Activated CD4-positive, alpha-beta memory T cell treated with anti-CD3 and anti-CD28 coated beads for 36 hours (primary cell): ENCODE data around the gene FBXW12. TPM values are rescaled to one million over a fixed set of nuclear protein-coding genes. Genes with fewer than 3 reads are reported as not detected.

ENCODE experiments used
- CTCF ChIA-PET: fragments of 350-600 bp; sonication (Branson Sonifier 250); formaldehyde crosslinking; loops from one replicate; lab custom pipeline; 2021; ENCODE audit warnings: antibody characterized with exemption, inconsistent platforms; lab: Charles Lee
- POLR2A ChIA-PET: fragments of 350-600 bp; sonication (Branson Sonifier 250); formaldehyde crosslinking; loops from one replicate; lab custom pipeline; 2021; ENCODE audit warnings: antibody characterized with exemption; lab: Charles Lee
- DNase-seq: peaks from one replicate; pipeline ENCODE4 v3.0.0-alpha.2; 2020
- H3K27ac Mint-ChIP-seq: one replicate; pipeline ENCODE4 v1.8.0; 2021; ENCODE audit warnings: mixed read lengths
- H3K27me3 Mint-ChIP-seq: one replicate; pipeline ENCODE4 v1.8.0; 2021; ENCODE audit warnings: mixed read lengths
- H3K36me3 Mint-ChIP-seq: one replicate; pipeline ENCODE4 v1.8.0; 2021; ENCODE audit warnings: mixed read lengths
- H3K4me1 Mint-ChIP-seq: one replicate; pipeline ENCODE4 v1.8.0; 2021; ENCODE audit warnings: low read depth, mixed read lengths
- H3K4me3 Mint-ChIP-seq: one replicate; pipeline ENCODE4 v1.8.0; 2021; ENCODE audit warnings: mild to moderate bottlenecking, mixed read lengths
- H3K9me3 Mint-ChIP-seq: one replicate; pipeline ENCODE4 v1.8.0; 2021; ENCODE audit warnings: mixed read lengths
- intact Hi-C: fragments of 100-400 bp; cut with micrococcal nuclease; formaldehyde crosslinking; loops from one replicate; pipeline ENCODE4 v1.15.1; 2023
- total RNA-seq, 2 experiments: library from RNA; stranded (reverse); gene quantifications; one replicate each; pipeline ENCODE4 v1.2.3, GENCODE V29; 2021

Gene FBXW12
- total RNA-seq, 2 experiments from 2014 or later: not detected

GRCh38 chr3:48426944-48427629 lies 55.1 kb downstream of the FBXW12 start:
- Mint-ChIP-seq H3K27ac (no peak overlapping the region), H3K9me3 (no peaks in the 10 kb centered on the region), H3K4me3 (no peak overlapping the region), H3K36me3 (peaks cover 4% of the 10 kb centered on the region), H3K27me3 (no peaks in the 10 kb centered on the region), H3K4me1 (peaks cover 2% of the 10 kb centered on the region)
- intact Hi-C loops: no loop called here
- ChIA-PET CTCF (interaction anchor here (9.5 kb wide), 1 partner anchor 8 kb away, joined by 60 read pairs; no protein-coding TSS in a partner anchor), POLR2A (no interaction called here)
- DNase-seq: no peak

- DNase-seq: no peak
- no peaks in the 10 kb centered on the region for H3K27me3 Mint-ChIP-seq
- H3K36me3 Mint-ChIP-seq: peaks cover 4% of the 10 kb centered on the region
- peaks cover 2% of the 10 kb centered on the region for H3K4me1 Mint-ChIP-seq
- intact Hi-C loops: no loop called here
- ChIA-PET POLR2A (no interaction called here), CTCF (interaction anchor here (9.5 kb wide), 1 partner anchor 8 kb away, joined by 60 read pairs; no protein-coding TSS in a partner anchor)
- H3K9me3 Mint-ChIP-seq: no peaks in the 10 kb centered on the region
- H3K4me3 Mint-ChIP-seq: peak overlapping the region; percentile 28
- no peak overlapping the region for H3K27ac Mint-ChIP-seq
Measured at GRCh38 chr3:48427630-48427962, 55.6 kb downstream of the FBXW12 start.

DNA sequence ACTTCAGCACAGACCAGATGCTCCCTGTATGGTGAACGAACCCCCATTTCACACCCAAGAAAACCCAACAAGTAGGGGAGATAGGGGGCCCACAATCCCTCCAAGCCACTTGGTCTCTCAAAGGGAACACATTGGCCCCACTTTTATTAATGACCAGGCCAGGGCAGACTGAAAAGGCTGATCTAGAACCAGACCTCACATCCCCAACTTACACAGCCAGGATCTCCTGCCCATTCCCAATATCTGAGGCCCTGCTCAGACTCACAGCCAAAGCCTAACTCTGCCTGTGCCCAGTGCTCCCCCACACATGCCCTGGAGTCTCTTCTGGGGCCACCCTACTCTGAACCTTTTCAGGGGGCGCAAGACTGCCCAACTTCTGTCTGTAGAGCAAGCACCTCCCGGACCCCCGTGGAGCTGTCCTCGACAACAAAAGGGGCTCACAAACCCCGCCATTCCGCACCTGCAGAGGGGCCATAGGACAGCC lies 56.1 kb downstream of the FBXW12 start:
- Mint-ChIP-seq H3K4me1 (peaks cover 2% of the 10 kb centered on the region), H3K36me3 (peaks cover 4% of the 10 kb centered on the region), H3K9me3 (no peaks in the 10 kb centered on the region), H3K27ac (no peak overlapping the region), H3K27me3 (no peaks in the 10 kb centered on the region), H3K4me3 (peak overlapping the region; percentile 28)
- POLR2A ChIA-PET: interaction anchor here (1.0 kb wide), 2 partner anchors 11 to 46 kb away, joined by 3 read pairs; partner anchors contain the start of gene CCDC51
- DNase-seq: no peak
- CTCF ChIA-PET: interaction anchor here (1.0 kb wide), 1 partner anchor 27 kb away, joined by 3 read pairs; no protein-coding TSS in a partner anchor
- intact Hi-C loops: no loop called here

- Mint-ChIP-seq H3K4me3 (peak overlapping the region; percentile 38), H3K4me1 (peaks cover 2% of the 10 kb centered on the region), H3K27ac (no peak overlapping the region), H3K9me3 (no peaks in the 10 kb centered on the region), H3K27me3 (no peaks in the 10 kb centered on the region), H3K36me3 (peaks cover 4% of the 10 kb centered on the region)
- DNase-seq: no peak
- ChIA-PET CTCF (interaction anchor here (1.0 to 2.4 kb wide), 2 partner anchors 27 to 28 kb away, joined by 3 to 11 read pairs; no protein-coding TSS in a partner anchor), POLR2A (interaction anchor here (1.0 kb wide), 2 partner anchors 11 to 45 kb away, joined by 3 read pairs; partner anchors contain the start of gene CCDC51)
- intact Hi-C loops: no loop called here
Measured at GRCh38 chr3:48428572-48429316, 56.7 kb downstream of the FBXW12 start.

DNA sequence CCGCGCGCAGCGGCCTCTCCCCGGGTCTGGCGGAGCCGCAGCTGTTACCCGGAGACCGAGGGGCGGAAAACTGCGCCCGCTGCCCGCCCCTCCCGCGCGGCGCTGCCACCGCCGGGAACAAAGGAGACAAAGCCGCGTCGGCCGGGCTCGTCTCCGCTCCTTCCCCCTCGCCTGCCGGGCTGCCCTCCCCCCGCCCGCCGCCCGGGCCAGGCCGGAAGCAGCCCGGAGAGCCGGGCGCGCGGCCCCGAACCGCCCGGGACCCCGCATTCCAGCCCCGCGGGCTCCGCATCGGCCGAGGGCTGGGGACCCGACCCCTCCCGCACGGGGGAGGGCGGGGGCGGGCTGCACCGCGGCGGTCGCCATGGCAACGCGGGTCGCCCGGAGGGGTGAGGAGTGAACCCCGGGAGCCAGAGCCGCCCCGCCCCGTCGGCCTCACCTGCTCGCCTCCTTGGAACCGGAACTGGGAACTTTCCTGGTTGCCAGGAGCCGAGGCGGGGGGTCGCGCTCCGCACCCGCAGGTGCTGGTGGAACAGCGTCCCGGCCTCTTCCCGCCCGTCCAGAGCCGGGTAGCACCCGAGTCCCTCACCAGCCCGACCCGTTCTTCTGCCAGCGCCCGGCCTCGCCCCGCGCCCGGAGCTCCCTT lies 57.4 kb downstream of the FBXW12 start:
- DNase-seq: peak; percentile 61
- intact Hi-C loops: no loop called here
- H3K4me3 Mint-ChIP-seq: peak overlapping the region; percentile 69
- ChIA-PET CTCF (interaction anchor here (2.4 kb wide), 1 partner anchor 28 kb away, joined by 11 read pairs; no protein-coding TSS in a partner anchor), POLR2A (interaction anchor here (1.0 kb wide), 2 partner anchors 10 to 44 kb away, joined by 3 read pairs; partner anchors contain the start of gene CCDC51)
- H3K4me1 Mint-ChIP-seq: peaks cover 4% of the 10 kb centered on the region
- H3K36me3 Mint-ChIP-seq: peaks cover 4% of the 10 kb centered on the region
- no peaks in the 10 kb centered on the region for H3K27me3 Mint-ChIP-seq
- no peaks in the 10 kb centered on the region for H3K9me3 Mint-ChIP-seq
- no peak overlapping the region for H3K27ac Mint-ChIP-seq

DNA sequence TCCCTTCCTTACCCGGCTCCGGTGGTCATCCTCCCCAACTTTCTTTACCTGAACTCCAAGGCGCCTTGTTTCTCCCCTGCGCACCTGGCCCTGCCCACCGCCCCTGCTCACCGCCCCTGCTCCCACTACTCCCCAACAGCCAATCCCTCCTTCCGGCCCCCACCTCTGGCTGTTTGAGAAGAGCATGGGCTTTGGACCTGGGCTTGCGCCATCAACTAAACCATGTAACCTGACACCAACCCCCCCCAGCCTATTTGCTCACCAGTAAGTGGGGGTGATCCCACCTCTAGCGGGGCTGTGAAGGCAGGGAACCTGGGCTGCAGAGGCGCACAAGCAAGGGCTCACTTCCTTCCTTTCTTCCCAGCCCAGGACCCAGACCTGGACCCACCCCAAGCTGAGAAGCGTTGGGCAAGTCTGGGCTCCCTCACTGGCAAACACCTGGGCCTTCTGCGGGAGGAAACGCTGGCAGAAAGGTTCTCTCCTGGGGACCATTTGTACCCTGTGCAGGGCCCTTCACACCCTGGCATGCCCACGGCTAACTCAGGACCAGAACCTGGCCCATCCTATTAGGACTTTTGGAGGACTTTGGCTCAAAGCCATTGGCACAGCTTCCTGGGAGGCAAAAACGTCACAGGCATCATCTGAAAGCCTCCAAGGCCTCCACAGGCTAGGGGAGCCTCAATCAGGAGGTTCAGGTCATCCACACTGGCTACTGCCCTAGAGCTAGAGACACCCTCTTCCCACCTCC lies 58.1 kb downstream of the FBXW12 start, which contains the start of gene PLXNB1:
PLXNB1 (minus strand) TSS at position 127 of the 748 bp plus-strand sequence. CDS start 5,475 bp downstream, outside the sequence.
- peak; percentile 20 for DNase-seq
- Mint-ChIP-seq H3K9me3 (no peaks in the 10 kb centered on the region), H3K4me3 (peak within 1 kb of the TSS; percentile 69), H3K4me1 (peaks cover 5% of the 10 kb centered on the region), H3K27ac (no peak within 1 kb of the TSS), H3K27me3 (no peaks in the 10 kb centered on the region), H3K36me3 (peaks cover 4% of the 10 kb centered on the region)
- ChIA-PET CTCF (interaction anchor here (1.2 to 2.4 kb wide), 2 partner anchors 29 to 119 kb away, joined by 4 to 11 read pairs; no protein-coding TSS in a partner anchor), POLR2A (interaction anchor here (1.0 kb wide), 1 partner anchor 10 kb away, joined by 3 read pairs; the partner anchor contains the start of genes CCDC51 and TMA7)
- intact Hi-C loops: no loop called here

DNA sequence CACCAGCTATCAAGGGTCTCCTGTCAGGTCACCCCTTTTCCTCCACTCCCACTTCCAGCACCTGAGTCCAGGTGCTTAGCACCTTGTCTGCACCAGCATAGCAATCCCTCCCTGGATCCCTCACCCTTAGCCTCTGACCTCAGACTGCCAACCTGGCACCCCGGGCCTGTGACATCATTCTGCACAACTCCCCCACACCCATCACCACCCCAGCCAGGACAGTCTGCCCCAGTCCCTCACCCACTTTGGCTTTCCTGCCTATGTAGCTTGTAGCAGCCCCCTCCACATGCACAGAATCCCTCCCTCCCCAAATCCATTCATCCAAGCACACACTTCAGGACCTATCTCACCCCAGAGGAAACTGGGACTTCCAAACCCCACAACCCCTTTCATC lies 58.7 kb downstream of the FBXW12 start:
- CTCF ChIA-PET: interaction anchor here (0.7 to 2.4 kb wide), 3 partner anchors 29 to 232 kb away, joined by 3 to 11 read pairs (median 4); partner anchors contain the start of gene CELSR3
- Mint-ChIP-seq H3K4me3 (peak overlapping the region; percentile 69), H3K9me3 (no peaks in the 10 kb centered on the region), H3K27ac (no peak overlapping the region), H3K4me1 (peaks cover 5% of the 10 kb centered on the region), H3K27me3 (no peaks in the 10 kb centered on the region), H3K36me3 (peaks cover 4% of the 10 kb centered on the region)
- no peak for DNase-seq
- intact Hi-C loops: no loop called here
- POLR2A ChIA-PET: interaction anchor here (1.0 to 1.1 kb wide), 2 partner anchors 9 to 10 kb away, joined by 3 read pairs; partner anchors contain the start of genes CCDC51 and TMA7

DNA sequence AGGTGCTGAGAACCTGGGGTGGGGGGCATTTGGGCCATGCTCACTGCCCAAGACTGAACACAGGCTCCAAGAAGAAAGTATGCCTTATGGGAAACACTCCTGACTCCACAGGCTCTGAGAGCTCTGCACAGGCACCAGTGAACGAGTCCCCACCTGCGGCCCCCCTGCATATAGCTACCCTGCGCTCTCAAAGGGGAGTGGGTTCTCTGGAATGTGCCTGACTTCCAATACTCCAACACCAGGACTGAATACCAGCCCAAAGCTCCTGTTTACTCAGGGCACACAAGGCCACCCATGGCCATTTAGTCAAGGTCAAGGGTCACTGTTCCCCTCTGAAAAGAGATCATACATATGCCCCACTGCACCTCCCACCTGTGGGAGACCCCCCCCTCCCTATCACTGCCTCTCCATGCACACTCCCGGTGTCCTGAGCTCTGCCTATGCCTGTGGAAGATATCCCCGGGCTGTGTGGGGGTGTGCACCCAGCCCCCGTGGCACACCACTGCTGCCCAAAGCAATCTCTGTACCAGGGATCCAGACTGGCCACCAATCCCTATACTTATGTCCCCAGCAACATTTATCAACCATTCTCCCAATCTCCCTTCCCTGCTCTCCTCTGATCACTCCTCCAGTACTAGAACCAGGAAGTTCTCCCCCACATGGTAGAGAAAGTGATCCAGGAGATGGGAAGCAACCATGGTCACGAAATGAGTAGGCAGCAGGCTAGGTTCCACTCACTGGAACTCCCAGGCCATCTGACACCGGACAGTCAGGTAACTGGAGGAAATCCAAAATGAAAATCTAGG lies 59.4 kb downstream of the FBXW12 start:
- Mint-ChIP-seq H3K4me1 (peaks cover 5% of the 10 kb centered on the region), H3K27ac (no peak overlapping the region), H3K27me3 (no peaks in the 10 kb centered on the region), H3K36me3 (peaks cover 4% of the 10 kb centered on the region), H3K4me3 (no peak overlapping the region), H3K9me3 (no peaks in the 10 kb centered on the region)
- DNase-seq: no peak
- intact Hi-C loops: no loop called here
- POLR2A ChIA-PET: interaction anchor here (1.0 to 1.1 kb wide), 2 partner anchors 8 to 9 kb away, joined by 3 read pairs; partner anchors contain the start of genes CCDC51 and TMA7
- CTCF ChIA-PET: interaction anchor here (0.7 to 9.7 kb wide), 4 partner anchors 30 to 231 kb away, joined by 3 to 290 read pairs (median 8); partner anchors contain the start of gene CELSR3

DNA sequence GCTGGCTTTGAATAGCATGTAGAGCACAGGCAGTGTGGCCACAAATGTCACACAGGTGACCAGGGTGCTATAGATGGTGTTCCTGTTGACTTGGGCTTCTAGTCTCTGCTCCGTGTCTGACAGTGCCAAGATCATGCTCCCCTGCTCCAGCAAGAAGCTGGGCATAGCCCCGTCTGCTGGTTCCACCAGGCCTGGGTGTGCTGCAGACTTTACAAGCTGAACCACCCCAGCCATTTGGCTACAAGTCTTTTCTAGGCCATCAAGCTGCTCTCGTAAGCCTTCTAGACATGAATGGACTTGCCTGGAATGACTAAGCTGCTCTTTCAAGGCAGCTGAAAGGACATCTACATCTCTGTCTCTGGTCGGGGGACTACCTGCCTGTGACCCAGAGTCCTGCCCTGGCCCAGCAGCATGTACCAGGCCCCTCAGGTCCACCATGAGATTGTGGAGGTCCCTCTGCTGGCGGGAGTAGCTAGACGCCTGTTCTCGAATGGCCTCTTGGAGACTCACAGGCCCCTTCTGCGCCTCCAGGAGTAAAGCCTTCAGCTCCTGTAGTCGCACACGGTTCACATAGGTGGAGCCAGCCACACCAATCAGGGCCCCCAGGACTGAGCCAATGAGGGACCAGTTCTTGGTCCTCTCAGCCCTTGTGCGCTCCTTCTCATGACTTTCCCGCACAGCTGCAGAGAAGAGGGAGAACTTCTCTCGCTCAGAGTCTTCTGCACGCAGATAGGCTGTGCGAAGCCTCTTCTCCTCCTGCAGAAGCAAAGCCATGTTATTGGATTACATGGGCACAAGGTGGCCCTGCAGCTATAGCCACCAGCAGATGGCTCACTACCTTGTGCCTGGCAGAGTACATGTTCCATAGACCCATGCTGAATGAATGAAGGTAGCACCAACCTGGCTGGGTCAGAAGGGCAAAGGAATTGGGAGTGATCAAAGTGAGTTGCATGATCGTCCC lies 60.7 kb downstream of the FBXW12 start:
- CTCF ChIA-PET: interaction anchor here (0.8 to 9.7 kb wide), 7 partner anchors 11 to 238 kb away, joined by 3 to 290 read pairs (median 4); no protein-coding TSS in a partner anchor
- Mint-ChIP-seq H3K9me3 (no peaks in the 10 kb centered on the region), H3K27me3 (no peaks in the 10 kb centered on the region), H3K4me3 (no peak overlapping the region), H3K27ac (no peak overlapping the region), H3K4me1 (peaks cover 7% of the 10 kb centered on the region), H3K36me3 (peaks cover 4% of the 10 kb centered on the region)
- POLR2A ChIA-PET: interaction anchor here (0.6 kb wide), 1 partner anchor 109 kb away, joined by 3 read pairs; no protein-coding TSS in a partner anchor
- intact Hi-C loops: no loop called here
- DNase-seq: no peak
